Fibroblast of mammary gland (primary cell): ENCODE measurements around the gene CFAP97D2.

ENCODE experiments used
- DNase-seq: peaks from one replicate; pipeline ENCODE4 v3.0.0-alpha.2; 2010; ENCODE audit warnings: low read depth
- H3K4me3 ChIP-seq: 2 replicates; pipeline ENCODE4 v1.5.1; 2011; ENCODE audit warnings: low read depth, mild to moderate bottlenecking, low read length, moderate library complexity; ENCODE audit not compliant: control insufficient read depth
- TF ChIP-seq, protein P1 (sequence below): conservative IDR thresholded peaks from 2 replicates; pipeline ENCODE4 v1.5.1; 2011; ENCODE audit warnings: low read depth, low read length, inconsistent platforms; ENCODE audit not compliant: control insufficient read depth, insufficient read depth

The CFAP97D2 gene

DNA sequence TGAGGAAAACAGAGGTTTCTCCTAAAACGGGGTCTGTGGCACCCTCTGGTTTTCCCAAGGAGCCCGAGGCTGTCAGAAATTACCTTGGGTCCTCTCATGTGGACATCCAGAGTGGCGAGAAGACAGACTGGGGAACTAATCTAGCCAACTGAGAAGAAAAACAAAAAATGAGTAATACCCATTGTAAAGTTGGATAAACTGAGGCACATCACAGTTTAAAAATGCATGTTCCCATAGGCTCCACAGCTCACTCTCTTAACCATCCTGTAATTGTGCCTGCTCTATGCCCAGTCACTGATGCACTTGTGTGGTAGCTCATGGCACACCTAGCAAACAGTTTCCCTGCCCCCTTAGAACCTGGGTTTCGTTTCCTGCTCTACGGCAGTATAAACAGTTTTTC is 87.2 kb downstream of the CFAP97D2 start:
- DNase-seq: no peak
- no peak overlapping the region for H3K4me3 ChIP-seq
- TF ChIP-seq, protein P1, sequence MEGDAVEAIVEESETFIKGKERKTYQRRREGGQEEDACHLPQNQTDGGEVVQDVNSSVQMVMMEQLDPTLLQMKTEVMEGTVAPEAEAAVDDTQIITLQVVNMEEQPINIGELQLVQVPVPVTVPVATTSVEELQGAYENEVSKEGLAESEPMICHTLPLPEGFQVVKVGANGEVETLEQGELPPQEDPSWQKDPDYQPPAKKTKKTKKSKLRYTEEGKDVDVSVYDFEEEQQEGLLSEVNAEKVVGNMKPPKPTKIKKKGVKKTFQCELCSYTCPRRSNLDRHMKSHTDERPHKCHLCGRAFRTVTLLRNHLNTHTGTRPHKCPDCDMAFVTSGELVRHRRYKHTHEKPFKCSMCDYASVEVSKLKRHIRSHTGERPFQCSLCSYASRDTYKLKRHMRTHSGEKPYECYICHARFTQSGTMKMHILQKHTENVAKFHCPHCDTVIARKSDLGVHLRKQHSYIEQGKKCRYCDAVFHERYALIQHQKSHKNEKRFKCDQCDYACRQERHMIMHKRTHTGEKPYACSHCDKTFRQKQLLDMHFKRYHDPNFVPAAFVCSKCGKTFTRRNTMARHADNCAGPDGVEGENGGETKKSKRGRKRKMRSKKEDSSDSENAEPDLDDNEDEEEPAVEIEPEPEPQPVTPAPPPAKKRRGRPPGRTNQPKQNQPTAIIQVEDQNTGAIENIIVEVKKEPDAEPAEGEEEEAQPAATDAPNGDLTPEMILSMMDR: no peak

DNA sequence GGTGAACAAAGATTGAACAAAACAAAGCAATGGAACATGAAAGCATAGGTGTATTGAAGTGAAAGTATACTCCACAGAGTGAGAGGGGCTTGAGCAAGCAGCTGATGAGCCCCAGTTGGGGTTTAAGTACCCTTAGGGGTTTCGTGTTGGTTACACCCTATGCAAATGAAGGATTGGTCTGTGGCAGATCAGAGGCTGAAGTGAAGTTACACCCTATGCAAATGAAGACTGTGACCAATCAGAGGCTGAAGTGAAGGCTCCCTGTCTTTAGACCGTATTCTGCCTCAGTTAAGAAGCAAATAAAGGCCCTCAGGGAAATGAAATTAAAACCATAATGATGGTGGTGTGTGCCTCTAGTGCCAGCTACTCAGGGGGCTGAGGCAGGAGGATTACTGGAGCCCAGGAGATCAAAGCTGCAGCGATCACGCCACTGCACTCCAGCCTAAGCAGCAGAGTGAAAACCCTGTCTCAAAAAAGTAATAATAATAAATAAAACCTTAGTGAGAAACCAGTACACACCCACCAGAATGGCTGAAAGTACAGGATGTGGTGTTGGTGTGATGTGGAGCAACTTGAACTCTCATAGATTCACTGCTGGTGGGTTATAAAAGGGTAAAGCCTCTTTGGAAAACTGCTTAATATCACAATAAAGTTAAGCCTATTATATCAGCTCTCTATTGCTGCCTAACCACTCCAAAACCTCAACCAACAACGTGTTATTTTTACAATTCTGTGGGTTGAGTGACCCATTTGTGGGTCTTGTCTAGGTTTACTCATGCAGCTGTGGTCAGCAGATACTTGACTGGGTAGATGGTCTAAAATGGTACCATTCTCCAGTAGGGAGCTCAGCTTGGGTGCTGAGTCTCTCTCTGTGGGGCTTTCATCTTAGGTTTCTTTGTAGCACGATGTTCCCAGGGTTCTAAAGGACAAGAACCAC is 89.6 kb downstream of the CFAP97D2 start:
- TF ChIP-seq, protein P1: no peak
- no peak for DNase-seq
- no peak overlapping the region for H3K4me3 ChIP-seq

DNA sequence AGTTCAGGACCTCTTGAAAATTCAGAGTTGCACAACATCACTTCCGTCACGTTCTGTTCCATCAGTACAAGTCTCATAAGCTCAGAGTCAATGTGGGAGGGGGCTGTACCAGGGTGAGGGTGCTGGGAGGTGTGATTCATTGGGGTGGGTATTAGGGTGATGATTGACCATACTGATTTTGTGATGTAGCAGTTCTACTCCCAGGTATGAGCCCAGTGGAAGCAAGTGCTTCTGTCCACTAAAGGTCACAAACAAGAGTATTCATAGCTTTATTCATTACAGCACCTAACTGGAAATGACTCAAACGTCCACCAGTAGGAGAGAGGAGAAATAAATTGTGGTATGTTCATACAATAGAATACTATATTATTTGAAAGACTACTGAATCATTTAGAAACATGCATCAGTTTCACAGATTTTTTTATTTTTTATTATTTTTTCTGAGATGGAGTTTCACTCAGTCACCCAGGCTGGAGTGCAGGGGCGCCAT is 90.3 kb downstream of the CFAP97D2 start:
- no peak overlapping the region for H3K4me3 ChIP-seq
- no peak for DNase-seq
- TF ChIP-seq, protein P1: no peak
